Spleen (tissue), 11 donors: Measurements from ENCODE around the gene PICALM. TPM values are rescaled to one million over a fixed set of nuclear protein-coding genes. Genes with fewer than 3 reads are reported as not detected.

Experiments used
- DNase-seq: peaks from one replicate; pipeline ENCODE4 v3.0.0-alpha.2; 2020
- H3K27ac ChIP-seq, 8 donors: fragments of 200-600 bp; sonication (generic) in 7 of 8; 1 replicate in 4 of 8; 2 replicates in 4 of 8; pipeline versions ENCODE4 v1.5.0 to v1.8.0; 2016 to 2021; ENCODE audit warnings: inconsistent platforms in 4 of 8, mild to moderate bottlenecking in 4 of 8, moderate library complexity in 1 of 8
- H3K27me3 ChIP-seq, 7 donors: fragments of 200-600 bp; sonication (generic) in 6 of 7; replicated peaks in 1 of 7; 1 replicate in 4 of 7; 2 replicates in 3 of 7; pipeline versions ENCODE4 v1.5.0 to v1.8.0; 2016 to 2021; ENCODE audit warnings: inconsistent platforms in 3 of 7, mild to moderate bottlenecking in 1 of 7
- H3K36me3 ChIP-seq, 6 donors: fragments of 200-600 bp; sonication (generic) in 5 of 6; 1 replicate in 4 of 6; 2 replicates in 2 of 6; pipeline versions ENCODE4 v1.5.0 to v1.8.0; 2016 to 2021; ENCODE audit warnings: inconsistent platforms in 2 of 6
- H3K4me1 ChIP-seq, 6 donors: fragments of 200-600 bp; sonication (generic) in 5 of 6; 1 replicate in 3 of 6; 2 replicates in 3 of 6; pipeline versions ENCODE4 v1.5.0 to v1.8.0; 2016 to 2021; ENCODE audit warnings: inconsistent platforms in 3 of 6
- H3K4me3 ChIP-seq, 8 donors: fragments of 200-600 bp; sonication (generic) in 7 of 8; 1 replicate in 4 of 8; 2 replicates in 4 of 8; pipeline versions ENCODE4 v1.5.0 to v1.8.0; 2016 to 2021; ENCODE audit warnings: inconsistent platforms in 4 of 8, mild to moderate bottlenecking in 4 of 8, moderate library complexity in 2 of 8
- H3K9me3 ChIP-seq, 8 donors: fragments of 200-600 bp; sonication (generic) in 7 of 8; 1 replicate in 4 of 8; 2 replicates in 4 of 8; pipeline versions ENCODE4 v1.5.0 to v1.8.0; 2016 to 2021; ENCODE audit warnings: inconsistent platforms in 4 of 8
- CTCF ChIP-seq, 11 experiments: fragments of 200-600 bp in 7 of 11; fragments of 450-650 bp in 4 of 11; sonication (generic) in 4 of 11; IDR thresholded peaks in 8 of 11; conservative IDR thresholded peaks in 3 of 11; 1 replicate in 7 of 11; 2 replicates in 4 of 11; pipeline versions ENCODE4 v1.4.0 to v1.8.0; 2016 to 2021; ENCODE audit warnings: antibody characterized with exemption in 11 of 11, inconsistent platforms in 4 of 11, mild to moderate bottlenecking in 1 of 11
- POLR2A ChIP-seq, 3 donors: fragments of 450-650 bp; IDR thresholded peaks; one replicate each; pipeline ENCODE4 v1.5.1; 2017; ENCODE audit warnings: antibody characterized with exemption in 3 of 3, mild to moderate bottlenecking in 1 of 3
- POLR2AphosphoS5 ChIP-seq, 3 donors: sonication (generic); formaldehyde crosslinking; IDR thresholded peaks; one replicate each; pipeline ENCODE4 v1.5.1; 2017; ENCODE audit warnings: antibody characterized with exemption in 3 of 3
- WGBS, 5 donors: extraction: QIAGEN DNeasy Blood & Tissue Kit in 3 of 5; methylation state at CpG; one replicate each; pipeline versions ENCODE4 v1.1.5 to v1.1.7; 2013 to 2018; 5-methylcytosine and 5-hydroxymethylcytosine counted together
- intact Hi-C: fragments of 100-400 bp; cut with DNase I; formaldehyde crosslinking; loops from one replicate; pipeline ENCODE4 v1.15.0; 2023; ENCODE audit warnings: low total_unique reads
- polyA plus RNA-seq, 3 donors: library from polyadenylated mRNA; stranded (reverse); fragments of 200-250 nt; gene quantifications; one replicate each; pipeline ENCODE4 v1.2.1, GENCODE V29; 2013
- total RNA-seq, 7 donors: library from RNA; depleted of rRNA in 3 of 7; stranded (reverse); fragments of >200 nt in 3 of 7; fragmentation: NEBNext Ultra II Directional in 4 of 7; extraction: Animal tissue kit (Norgen Biotek cat#: 25700) in 4 of 7; gene quantifications; one replicate each; pipeline versions ENCODE4 v1.1.0 to v1.2.1, GENCODE V29; 2016 to 2021
- donor health status: healthy with polysubstance abuse.
- donor health status: DM: no; HTN: no; CAD: no; lungs with moderate emphysema.
- donor health status: DM: no; HTN: no; CAD: no.
- donor health status: Bipolar disorder and iron deficiency.
- donor health status: healthy.
- donor health status: DM: no; HTN: no; CAD: no.
- donor health status: DM: yes; HTN: yes; CAD: no.

Gene PICALM
- total and polyA plus RNA-seq, 10 donors: 42.9 to 500 (median 288) TPM

GRCh38 chr11:86050196-86050709, 18.6 kb downstream of the PICALM start:
- peaks cover 71 to 100% (median 99%) of the 10 kb centered on the region in 6 donors for H3K4me1 ChIP-seq
- no peak for TF ChIP-seq CTCF (IDR thresholded peaks at IDR 0.05 in 8 of 11, conservative IDR thresholded peaks at IDR 0.05 in 3 of 11)
- no peak for TF ChIP-seq POLR2AphosphoS5 (IDR thresholded peaks at IDR 0.05)
- TF ChIP-seq POLR2A (IDR thresholded peaks at IDR 0.05): no peak
- intact Hi-C loops: no loop called here
- peaks cover 0 to 6% (median 0%) of the 10 kb centered on the region in 8 donors for H3K9me3 ChIP-seq
- no peaks in the 10 kb centered on the region for H3K36me3 ChIP-seq
- H3K27ac ChIP-seq: no peak overlapping the region
- no peak for DNase-seq
- no peaks in the 10 kb centered on the region for H3K27me3 ChIP-seq
- H3K4me3 ChIP-seq: no peak overlapping the region

- Histone ChIP-seq H3K4me1 (peaks cover 72 to 100% (median 100%) of the 10 kb centered on the region in 6 donors), H3K27me3 (no peaks in the 10 kb centered on the region), H3K27ac (peak overlapping the region in 6 of 8 donors; percentile 10 to 71 (median 58)), H3K4me3 (peak overlapping the region in 2 of 8 donors; percentile 8 to 26), H3K9me3 (peaks cover 0 to 6% (median 0%) of the 10 kb centered on the region in 8 donors), H3K36me3 (no peaks in the 10 kb centered on the region)
- no peak for DNase-seq
- intact Hi-C loops: no loop called here
- WGBS, 5 donors: 44 to 64% (median 61%) methylated on average over 10 of the region's 10 CpGs
- TF ChIP-seq POLR2AphosphoS5 (IDR thresholded peaks at IDR 0.05): no peak
- TF ChIP-seq CTCF (IDR thresholded peaks at IDR 0.05 in 8 of 11, conservative IDR thresholded peaks at IDR 0.05 in 3 of 11): no peak
- no peak for TF ChIP-seq POLR2A (IDR thresholded peaks at IDR 0.05)
These were observed 21.5 kb downstream of the PICALM start for GRCh38 chr11:86047275-86047991.

- no peak for DNase-seq
- intact Hi-C loops: no loop called here
- 62 to 72% (median 63%) methylated on average over 1 of the region's 1 CpG for WGBS, 5 donors
- Histone ChIP-seq H3K4me1 (peaks cover 71 to 100% (median 100%) of the 10 kb centered on the region in 6 donors), H3K4me3 (no peak overlapping the region), H3K9me3 (no peaks in the 10 kb centered on the region), H3K27ac (peak overlapping the region in 1 of 8 donors; percentile 4), H3K36me3 (no peaks in the 10 kb centered on the region), H3K27me3 (no peaks in the 10 kb centered on the region)
- TF ChIP-seq POLR2A (IDR thresholded peaks at IDR 0.05): no peak
- TF ChIP-seq CTCF (IDR thresholded peaks at IDR 0.05 in 8 of 11, conservative IDR thresholded peaks at IDR 0.05 in 3 of 11): no peak
- no peak for TF ChIP-seq POLR2AphosphoS5 (IDR thresholded peaks at IDR 0.05)
These were observed 22.8 kb downstream of the PICALM start for GRCh38 chr11:86046116-86046515.

- Histone ChIP-seq H3K9me3 (no peaks in the 10 kb centered on the region), H3K36me3 (peaks cover 0 to 9% (median 0%) of the 10 kb centered on the region in 6 donors), H3K4me1 (peaks cover 65 to 100% (median 98%) of the 10 kb centered on the region in 6 donors), H3K4me3 (no peak overlapping the region), H3K27ac (peak overlapping the region in 5 of 8 donors; percentile 37 to 75 (median 66)), H3K27me3 (no peaks in the 10 kb centered on the region)
- no peak for DNase-seq
- intact Hi-C loops: loop anchor here (5.0 kb wide), 1 partner anchor 148 kb away; no protein-coding TSS in a partner anchor
- WGBS, 5 donors: 73 to 86% (median 81%) methylated on average over 9 of the region's 9 CpGs
- no peak for TF ChIP-seq POLR2A (IDR thresholded peaks at IDR 0.05)
- no peak for TF ChIP-seq POLR2AphosphoS5 (IDR thresholded peaks at IDR 0.05)
These were observed 24.9 kb downstream of the PICALM start for GRCh38 chr11:86043765-86044503.
